H1 (cell line): ENCODE measurements around the gene SLC25A17. TPM values are rescaled to one million over a fixed set of nuclear protein-coding genes. Genes with fewer than 3 reads are reported as not detected.

ENCODE experiments used
- CTCF ChIA-PET: fragments of 300-600 bp; sonication (Branson Sonifier 250); formaldehyde crosslinking; loops from one replicate; lab custom pipeline; 2021; ENCODE audit not compliant: partially characterized antibody; lab: Charles Lee
- POLR2A ChIA-PET: fragments of 300-600 bp; sonication (Branson Sonifier 250); formaldehyde crosslinking; loops from one replicate; lab custom pipeline; 2021; ENCODE audit warnings: inconsistent platforms; ENCODE audit not compliant: partially characterized antibody; lab: Charles Lee
- DNase-seq, 2 experiments: peaks; one replicate each; pipeline versions ENCODE4 v3.0.0 to v3.0.0-alpha.2; 2010 to 2022; ENCODE audit warnings: low spot score in 2 of 2, low read depth in 1 of 2, mixed read lengths in 1 of 2
- FAIRE-seq: peaks from 2 replicates; lab custom pipeline; 2011; peaks lifted over from hg19 to GRCh38; lab: Jason Lieb, UNC
- H2AFZ ChIP-seq: 2 replicates; pipeline ENCODE4 v1.8.1; 2012; ENCODE audit warnings: low read length, inconsistent platforms
- H2AK5ac ChIP-seq: 2 replicates; pipeline ENCODE4 v1.6.1; 2013; ENCODE audit warnings: low read depth, low read length
- H2BK120ac ChIP-seq: replicated peaks from 2 replicates; pipeline ENCODE3; 2013; ENCODE audit warnings: low read depth, low read length, inconsistent platforms
- H2BK12ac ChIP-seq: 2 replicates; pipeline ENCODE4 v1.6.1; 2013; ENCODE audit warnings: low read depth, low read length
- H2BK15ac ChIP-seq: 2 replicates; pipeline ENCODE4 v1.6.1; 2013; ENCODE audit warnings: low read length
- H2BK20ac ChIP-seq: 2 replicates; pipeline ENCODE4 v1.6.1; 2013; ENCODE audit warnings: low read length
- H2BK5ac ChIP-seq: 2 replicates; pipeline ENCODE4 v1.6.1; 2013; ENCODE audit warnings: low read depth, low read length
- H3K14ac ChIP-seq: 2 replicates; pipeline ENCODE4 v1.6.1; 2013; ENCODE audit warnings: inconsistent platforms; ENCODE audit not compliant: insufficient read length
- H3K18ac ChIP-seq: 2 replicates; pipeline ENCODE4 v1.6.1; 2013; ENCODE audit warnings: low read length; ENCODE audit errors: extremely low read depth
- H3K23ac ChIP-seq: 2 replicates; pipeline ENCODE4 v1.6.1; 2013; ENCODE audit warnings: inconsistent platforms; ENCODE audit not compliant: insufficient read length
- H3K23me2 ChIP-seq: 2 replicates; pipeline ENCODE4 v1.6.1; 2013; ENCODE audit warnings: low read depth, low read length
- H3K27ac ChIP-seq: 2 replicates; pipeline ENCODE4 v1.6.1; 2011; ENCODE audit warnings: low read depth, low read length, inconsistent platforms
- H3K27me3 ChIP-seq, 4 experiments: replicated peaks in 1 of 4; 1 replicate in 1 of 4; 2 replicates in 3 of 4; pipeline versions ENCODE4 v1.6.1 to v1.8.1; 2011 to 2013; ENCODE audit warnings: low read length in 3 of 4, mild to moderate bottlenecking in 3 of 4, inconsistent platforms in 2 of 4, mixed read lengths in 2 of 4, moderate library complexity in 1 of 4; ENCODE audit not compliant: control insufficient read depth in 3 of 4, insufficient read depth in 3 of 4; ENCODE audit errors: extremely low read depth in 1 of 4
- H3K36me3 ChIP-seq, 4 experiments: 2 replicates each; pipeline versions ENCODE4 v1.6.1 to v1.8.1; 2011 to 2013; ENCODE audit warnings: mild to moderate bottlenecking in 4 of 4, low read length in 3 of 4, moderate library complexity in 2 of 4, control low read depth in 1 of 4, inconsistent platforms in 1 of 4; ENCODE audit not compliant: insufficient read depth in 4 of 4, control insufficient read depth in 2 of 4
- H3K4ac ChIP-seq: replicated peaks from 2 replicates; pipeline ENCODE3; 2013; ENCODE audit warnings: low read length, low read depth, mixed read lengths, inconsistent platforms; ENCODE audit not compliant: insufficient read length
- H3K4me1 ChIP-seq, 4 experiments: replicated peaks in 1 of 4; 1 replicate in 1 of 4; 2 replicates in 3 of 4; pipeline versions ENCODE4 v1.6.1 to v1.8.1; 2011 to 2013; ENCODE audit warnings: low read length in 3 of 4, inconsistent platforms in 2 of 4, mixed read lengths in 1 of 4; ENCODE audit not compliant: insufficient read depth in 4 of 4, control insufficient read depth in 3 of 4
- H3K4me2 ChIP-seq, 2 experiments: 2 replicates each; pipeline versions ENCODE4 v1.6.1 to v1.8.1; 2011 to 2013; ENCODE audit warnings: low read depth in 2 of 2, low read length in 2 of 2, control low read depth in 1 of 2, inconsistent platforms in 1 of 2, mild to moderate bottlenecking in 1 of 2; ENCODE audit not compliant: insufficient read depth in 1 of 2
- H3K4me3 ChIP-seq, 4 experiments: fragments of 200-600, 300-600 bp in 1 of 4; sonication (generic), shearing (Covaris generic), sonication (Bioruptor Twin) in 1 of 4; 2 replicates each; pipeline versions ENCODE4 v1.5.1 to v1.8.1; 2011 to 2016; ENCODE audit warnings: low read length in 4 of 4, low read depth in 3 of 4, control low read depth in 2 of 4, inconsistent platforms in 2 of 4, mild to moderate bottlenecking in 2 of 4, mixed read lengths in 1 of 4, moderate library complexity in 1 of 4; ENCODE audit not compliant: insufficient read depth in 2 of 4; ENCODE audit errors: extremely low read depth in 1 of 4
- H3K56ac ChIP-seq: replicated peaks from 2 replicates; pipeline ENCODE3; 2013; ENCODE audit warnings: low read depth, mild to moderate bottlenecking, mixed read lengths, low read length, inconsistent platforms; ENCODE audit not compliant: insufficient read length
- H3K79me1 ChIP-seq: 2 replicates; pipeline ENCODE4 v1.6.1; 2013; ENCODE audit warnings: low read depth, low read length, control low read depth
- H3K79me2 ChIP-seq, 2 experiments: 2 replicates each; pipeline versions ENCODE4 v1.6.1 to v1.8.1; 2012 to 2013; ENCODE audit warnings: low read length in 2 of 2, mild to moderate bottlenecking in 2 of 2, inconsistent platforms in 1 of 2; ENCODE audit not compliant: insufficient read depth in 2 of 2, control insufficient read depth in 1 of 2
- H3K9ac ChIP-seq, 4 experiments: replicated peaks in 1 of 4; 1 replicate in 1 of 4; 2 replicates in 3 of 4; pipeline versions ENCODE4 v1.6.1 to v1.8.1; 2011 to 2013; ENCODE audit warnings: low read depth in 3 of 4, low read length in 3 of 4, control low read depth in 2 of 4, mild to moderate bottlenecking in 2 of 4, moderate library complexity in 2 of 4, inconsistent platforms in 1 of 4; ENCODE audit errors: extremely low read depth in 1 of 4
- H3K9me3 ChIP-seq, 2 experiments: 2 replicates each; pipeline versions ENCODE4 v1.6.1 to v1.8.1; 2012 to 2013; ENCODE audit warnings: mild to moderate bottlenecking in 2 of 2, moderate library complexity in 2 of 2, control low read depth in 1 of 2, inconsistent platforms in 1 of 2, low read depth in 1 of 2, low read length in 1 of 2, mixed read lengths in 1 of 2; ENCODE audit not compliant: insufficient read depth in 2 of 2
- H4K20me1 ChIP-seq, 2 experiments: replicated peaks in 1 of 2; 2 replicates each; pipeline versions ENCODE3 to v1.8.1; 2011 to 2013; ENCODE audit warnings: inconsistent platforms in 2 of 2, low read length in 2 of 2, mild to moderate bottlenecking in 1 of 2; ENCODE audit not compliant: insufficient read depth in 2 of 2, control insufficient read depth in 1 of 2
- H4K5ac ChIP-seq: 2 replicates; pipeline ENCODE4 v1.6.1; 2013; ENCODE audit warnings: low read length, low read depth, mixed read lengths, inconsistent platforms; ENCODE audit not compliant: insufficient read length
- H4K8ac ChIP-seq: 2 replicates; pipeline ENCODE4 v1.8.0; 2013; ENCODE audit warnings: mild to moderate bottlenecking, moderate library complexity, low read length, inconsistent platforms; ENCODE audit not compliant: insufficient read depth; ENCODE audit errors: extremely low read depth
- H4K91ac ChIP-seq: replicated peaks from 2 replicates; pipeline ENCODE3; 2013; ENCODE audit warnings: low read length, mixed read lengths, inconsistent platforms; ENCODE audit not compliant: insufficient read length
- BACH1 ChIP-seq: IDR thresholded peaks from 2 replicates; pipeline ENCODE4 v1.6.1; 2012; ENCODE audit warnings: low read length, improper control_type of control experiment
- BRCA1 ChIP-seq: IDR thresholded peaks from 2 replicates; pipeline ENCODE4 v1.6.1; 2012; ENCODE audit warnings: low read depth, low read length, improper control_type of control experiment
- EZH2 ChIP-seq: fragments of 200-600 bp; sonication (generic); IDR thresholded peaks from 2 replicates; pipeline ENCODE4 v1.7.1; 2012; ENCODE audit warnings: low read depth, mild to moderate bottlenecking, moderate library complexity, low read length, inconsistent platforms; ENCODE audit not compliant: severe bottlenecking
- HDAC6 ChIP-seq: IDR thresholded peaks from one replicate; pipeline ENCODE4 v1.7.1; 2012; ENCODE audit warnings: low read depth, mild to moderate bottlenecking, inconsistent platforms, low read length, moderate library complexity
- JUN ChIP-seq: IDR thresholded peaks from 2 replicates; pipeline ENCODE4 v1.6.1; 2011; ENCODE audit warnings: low read depth, mild to moderate bottlenecking, improper control_type of control experiment, low read length
- KDM1A ChIP-seq: fragments of 200-600, 300-600 bp; sonication (generic); IDR thresholded peaks from 2 replicates; pipeline ENCODE4 v1.7.1; 2016; ENCODE audit warnings: mild to moderate bottlenecking, low read length, borderline replicate concordance
- SIN3A ChIP-seq, 2 experiments: IDR thresholded peaks in 1 of 2; conservative IDR thresholded peaks in 1 of 2; 2 replicates each; pipeline ENCODE4 v1.6.1; 2011 to 2012; ENCODE audit warnings: low read length in 2 of 2, improper control_type of control experiment in 1 of 2, low read depth in 1 of 2, mild to moderate bottlenecking in 1 of 2
- TEAD4 ChIP-seq: IDR thresholded peaks from 2 replicates; pipeline ENCODE4 v1.6.1; 2012; ENCODE audit warnings: low read depth, low read length, inconsistent platforms, mixed read lengths
- ZNF274 ChIP-seq: IDR thresholded peaks from 2 replicates; pipeline ENCODE4 v1.7.0; 2012; ENCODE audit warnings: low read length, borderline replicate concordance; ENCODE audit errors: extremely low read depth
- WGBS, 2 experiments: shearing (Covaris generic) in 1 of 2; methylation state at CpG; one replicate each; pipeline versions ENCODE4 v1.1.6 to v1.1.7; 2013 to 2015; ENCODE audit warnings: low lambda C conversion rate in 2 of 2, mixed read lengths in 2 of 2, inconsistent platforms in 1 of 2, low coverage in 1 of 2, missing lambda C conversion rate in 1 of 2; ENCODE audit not compliant: insufficient replicate concordance in 2 of 2, insufficient coverage in 1 of 2, insufficient read length in 1 of 2; ENCODE audit errors: extremely low coverage in 1 of 2, missing lambda C conversion rate in 1 of 2; 5-methylcytosine and 5-hydroxymethylcytosine counted together
- polyA plus RNA-seq, 7 experiments: library from polyadenylated mRNA; depleted of rRNA in 3 of 7; stranded (reverse) in 5 of 7; unstranded in 2 of 7; fragments of >200 nt in 5 of 7; fragments of 200-250 nt in 2 of 7; gene quantifications; 1 replicate in 5 of 7; 2 replicates in 1 of 7; 4 replicates in 1 of 7; pipeline versions ENCODE4 v1.2.1 to v1.2.3, GENCODE V29; 2011 to 2013; ENCODE audit warnings: missing spikeins in 2 of 7, mixed read lengths in 2 of 7
- total RNA-seq: library from RNA; stranded (reverse); fragmentation: NEBNext Ultra II Directional; extraction: Animal tissue kit (Norgen Biotek cat#: 25700); gene quantifications from 2 replicates; pipeline ENCODE4 v1.2.1, GENCODE V29; 2021

Gene SLC25A17
- total and polyA plus RNA-seq, 2 of the 8 experiments (the other 6 are each of a cell fraction or from before 2014, with no cell fraction given) = 17.9 to 40.4 TPM

GRCh38 chr22:40782521-40782920, 36.6 kb downstream of the SLC25A17 start:
- H4K8ac ChIP-seq = no peak overlapping the region
- H3K36me3 ChIP-seq = peaks cover 0 to 18% (median 7%) of the 10 kb centered on the region in 4 experiments; a peak in 6 of 8 replicates
- H3K4me1 ChIP-seq = no peaks in the 10 kb centered on the region
- no peak overlapping the region for H2AK5ac ChIP-seq
- H2BK20ac ChIP-seq = no peak overlapping the region
- CTCF ChIA-PET = no interaction called here
- no peak overlapping the region for H3K4me3 ChIP-seq
- no peaks in the 10 kb centered on the region for H3K23me2 ChIP-seq
- 94% methylated on average over 3 of the region's 3 CpGs; no CpG with 5 or more reads in 1 of the 2 experiments for WGBS, 2 experiments
- no peak overlapping the region for H3K4me2 ChIP-seq
- H3K27me3 ChIP-seq = no peaks in the 10 kb centered on the region
- no peak overlapping the region for H3K9ac ChIP-seq
- TF ChIP-seq SIN3A (conservative IDR thresholded peaks at IDR 0.05 in 1 of 2, IDR thresholded peaks at IDR 0.05 in 1 of 2; ENCODE audit: low read depth in 1 of 2, low read length in 2 of 2) (no peak), KDM1A (no peak), EZH2 (no peak), BRCA1 (no peak), TEAD4 (no peak), JUN (no peak), HDAC6 (no peak), BACH1 (no peak), ZNF274 (no peak)
- no peak overlapping the region for H3K56ac ChIP-seq
- H2BK120ac ChIP-seq = no peak overlapping the region
- no peak for FAIRE-seq
- no peaks in the 10 kb centered on the region for H3K79me2 ChIP-seq
- H2BK15ac ChIP-seq = no peak overlapping the region
- no peak overlapping the region for H4K91ac ChIP-seq
- no peaks in the 10 kb centered on the region for H4K20me1 ChIP-seq
- POLR2A ChIA-PET = interaction anchor here (1.2 kb wide), 1 partner anchor 38 kb away, joined by 4 read pairs; no protein-coding TSS in a partner anchor
- H3K4ac ChIP-seq = no peak overlapping the region
- peaks cover 2% of the 10 kb centered on the region; the same call in 1 of the 2 replicates for H3K79me1 ChIP-seq
- H3K14ac ChIP-seq = no peak overlapping the region
- no peak overlapping the region for H3K23ac ChIP-seq
- no peak overlapping the region for H2BK12ac ChIP-seq
- H3K18ac ChIP-seq = no peak overlapping the region
- H4K5ac ChIP-seq = no peak overlapping the region
- DNase-seq = no peak
- no peak overlapping the region for H3K27ac ChIP-seq
- H3K9me3 ChIP-seq = no peaks in the 10 kb centered on the region
- H2BK5ac ChIP-seq = no peak overlapping the region
- no peak overlapping the region for H2AFZ ChIP-seq
